Posterior vena cava (tissue), 2 donors: ENCODE results near the gene MED13. TPM values are rescaled to one million over a fixed set of nuclear protein-coding genes. Genes with fewer than 3 reads are reported as not detected.

ENCODE experiments used
- DNase-seq: peaks from one replicate; pipeline ENCODE4 v3.0.0-alpha.2; 2020; ENCODE audit warnings: low spot score
- intact Hi-C, 2 donors: fragments of 100-400 bp; cut with DNase I; formaldehyde crosslinking; loops; one replicate each; pipeline versions ENCODE4 v1.14.1 to v1.14.2; 2022 to 2023
- long read RNA-seq, 2 donors: library from polyadenylated mRNA; unstranded; transcript quantifications; one replicate each; pipeline ENCODE4 v2.0.0, GENCODE V29; 2020 to 2021
- total RNA-seq, 2 donors: library from RNA; stranded (reverse); fragmentation: NEBNext Ultra II Directional; extraction: Animal tissue kit (Norgen Biotek cat#: 25700); gene quantifications; one replicate each; pipeline ENCODE4 v1.2.1, GENCODE V29; 2021
- donor health status: DM: yes; HTN: yes; CAD: no.
- donor health status: DM: yes; HTN: yes; CAD: no.

MED13 gene
- total RNA-seq, result 10 to 100 TPM; 53.9 to 54.1 TPM
- long read RNA-seq, donor 1, partial matches to known transcripts, result 2 of 9 reads
- long read RNA-seq, donor 1, other reads (novel, unspliced or antisense), result 7 of 9 reads
- long read RNA-seq, donor 2, partial matches to known transcripts, result 0 of 2 reads
- long read RNA-seq, donor 2, other reads (novel, unspliced or antisense), result 2 of 2 reads

- intact Hi-C loops, result loop anchor here in 1 of 2 donors (10.0 kb wide), 1 partner anchor 140 kb away; the partner anchor contains the start of gene INTS2
- DNase-seq, result peak; percentile 91
These were observed at the start of gene MED13 for GRCh38 chr17:62064791-62065563. Gene MED13, minus strand, starts transcription at chr17:62065278. Its CDS starts 73 bp downstream, at chr17:62065205.

GRCh38 chr17:62112229-62112628 lies 47.2 kb upstream of the MED13 start:
- intact Hi-C loops, result no loop called here
- no peak for DNase-seq

GRCh38 chr17:62111562-62112171 lies 46.6 kb upstream of the MED13 start:
- no peak for DNase-seq
- intact Hi-C loops, result no loop called here

- intact Hi-C loops, result no loop called here
- no peak for DNase-seq
These were observed 45.9 kb upstream of the MED13 start for GRCh38 chr17:62110923-62111484.

GRCh38 chr17:62109924-62110323 lies 44.8 kb upstream of the MED13 start:
- no peak for DNase-seq
- intact Hi-C loops, result no loop called here

- no peak for DNase-seq
- intact Hi-C loops, result no loop called here
These were observed 44.4 kb upstream of the MED13 start for GRCh38 chr17:62109378-62109902.

DNA sequence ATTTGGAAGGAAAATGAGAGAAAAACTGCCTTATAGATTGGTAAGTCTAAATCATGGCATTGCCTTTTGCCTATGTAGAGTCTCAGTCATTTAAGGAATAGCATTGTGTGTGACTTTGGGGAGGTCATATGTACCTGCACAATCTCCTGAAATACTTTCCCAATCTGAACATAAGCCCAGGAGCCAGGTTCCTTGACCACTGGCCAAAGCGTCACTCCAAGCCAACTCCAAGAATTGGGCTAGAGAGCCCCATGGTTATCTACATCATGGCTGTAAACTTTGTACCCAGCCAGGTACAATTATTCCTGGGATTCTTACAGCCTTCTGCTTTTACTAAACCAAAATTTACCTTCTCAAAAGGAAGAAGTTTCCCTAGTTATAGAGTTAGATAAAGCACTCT lies 40.8 kb upstream of the MED13 start:
- no peak for DNase-seq
- intact Hi-C loops, result no loop called here

GRCh38 chr17:62105357-62105756 lies 40.3 kb upstream of the MED13 start:
- no peak for DNase-seq
- intact Hi-C loops, result no loop called here

DNA sequence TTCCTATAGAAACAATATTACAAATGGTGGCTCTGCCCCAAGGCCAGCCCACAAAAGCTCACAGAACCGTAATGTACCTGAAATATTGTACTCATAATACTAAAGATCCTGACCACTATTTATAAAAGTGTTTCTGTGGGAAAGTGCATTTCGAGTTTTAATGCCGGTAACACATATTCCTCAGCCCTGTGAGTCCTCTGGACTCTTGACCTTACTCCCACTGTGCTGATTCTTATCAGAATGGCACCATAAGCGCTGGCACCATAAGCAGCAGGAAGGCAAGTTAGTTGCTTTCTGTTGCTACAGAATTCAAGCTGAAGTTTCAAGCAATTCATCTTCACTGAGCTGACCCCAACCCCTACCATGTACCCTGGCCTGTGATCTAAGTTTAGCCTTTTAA lies 36.4 kb upstream of the MED13 start:
- intact Hi-C loops, result no loop called here

DNA sequence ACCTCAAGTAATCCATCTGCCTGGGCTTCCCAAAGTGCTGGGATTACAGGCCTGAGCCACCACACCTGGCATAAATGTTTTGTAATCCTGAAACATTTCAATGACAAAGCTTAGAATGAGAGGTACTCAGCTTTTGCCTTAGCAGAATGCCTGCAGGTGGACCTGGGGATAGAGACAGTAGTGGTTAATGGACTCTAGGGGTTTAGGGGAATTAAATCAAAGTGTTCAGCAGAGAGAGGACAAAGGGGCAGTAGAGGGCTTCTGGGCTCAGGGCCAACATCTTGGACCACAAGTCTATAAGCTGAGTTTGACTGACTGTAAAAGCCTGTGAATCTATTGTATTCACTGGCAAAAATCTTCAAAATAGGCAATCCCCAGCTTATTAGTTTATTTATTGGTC lies 36.0 kb upstream of the MED13 start:
- intact Hi-C loops, result no loop called here
- no peak for DNase-seq

More for the DNA sequence above, 36.4 kb upstream of the MED13 start:
- DNase-seq, result no peak

- no peak for DNase-seq
- intact Hi-C loops, result no loop called here
These were observed 35.0 kb upstream of the MED13 start for GRCh38 chr17:62100055-62100454.

GRCh38 chr17:62099532-62099931 lies 34.5 kb upstream of the MED13 start:
- no peak for DNase-seq
- intact Hi-C loops, result no loop called here

DNA sequence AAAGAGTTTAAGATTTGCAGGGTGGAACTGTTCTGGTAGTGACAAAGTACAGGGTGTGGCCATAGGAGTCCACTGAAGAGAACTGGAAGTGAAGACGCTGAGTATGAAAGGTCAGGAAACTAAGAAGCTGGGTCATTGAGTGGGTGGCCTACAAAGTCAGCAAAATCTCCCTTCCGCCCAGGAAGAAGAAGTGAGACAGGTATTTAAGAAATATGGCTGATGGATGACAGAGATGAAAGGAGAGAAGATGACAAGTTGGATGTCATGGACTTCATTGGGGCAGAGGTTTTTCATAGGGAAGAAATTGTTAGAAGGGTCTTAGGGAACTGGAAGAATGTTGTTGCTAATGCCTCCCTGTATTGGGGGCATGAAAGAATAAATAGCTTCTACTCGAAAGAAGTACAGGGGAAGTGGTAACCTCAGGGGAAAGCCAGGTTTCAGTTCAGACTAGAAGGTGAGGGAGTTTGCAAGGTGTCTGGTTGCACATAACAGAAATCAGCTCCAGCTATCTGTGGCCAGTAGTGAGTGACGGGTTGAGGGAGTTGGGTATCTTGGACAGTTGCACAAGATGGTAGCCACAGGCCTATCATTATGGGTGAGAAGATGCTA lies 33.6 kb upstream of the MED13 start:
- intact Hi-C loops, result no loop called here
- no peak for DNase-seq

DNA sequence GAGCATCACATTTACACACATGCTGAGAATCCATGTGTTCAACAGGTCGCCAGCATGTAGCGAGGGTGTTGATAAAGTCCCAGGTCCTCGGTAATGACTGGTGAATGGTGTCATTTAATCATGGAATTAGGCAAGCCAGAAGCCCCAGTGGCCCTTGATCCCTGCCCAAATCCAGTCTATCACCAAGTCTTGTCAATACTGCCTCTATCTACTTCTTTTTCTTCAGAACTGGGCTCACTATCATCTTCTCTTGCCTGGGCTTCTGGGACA lies 31.3 kb upstream of the MED13 start:
- no peak for DNase-seq
- intact Hi-C loops, result no loop called here

DNA sequence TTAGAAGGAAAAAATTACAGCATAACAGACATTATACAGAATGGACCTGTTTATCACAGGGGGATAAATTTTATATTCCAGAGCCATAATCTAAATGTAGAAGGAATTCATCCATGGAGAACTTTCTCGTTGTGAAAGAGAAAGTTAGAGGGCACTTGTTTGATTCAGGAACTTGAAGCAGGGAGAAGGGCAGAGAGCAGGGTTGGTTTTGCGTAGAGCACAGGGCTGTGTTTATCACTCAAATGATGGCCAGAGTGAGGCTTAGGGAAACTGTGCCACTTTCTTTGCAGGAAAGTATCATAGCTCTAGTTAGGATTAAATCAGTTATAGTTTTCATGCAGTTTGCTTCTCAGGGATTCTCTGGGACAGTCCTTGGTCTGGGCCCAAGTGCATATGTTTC lies 29.1 kb upstream of the MED13 start:
- intact Hi-C loops, result no loop called here
- no peak for DNase-seq

- no peak for DNase-seq
- intact Hi-C loops, result no loop called here
These were observed 28.4 kb upstream of the MED13 start for GRCh38 chr17:62093188-62094155.

GRCh38 chr17:62092784-62093183 lies 27.7 kb upstream of the MED13 start:
- intact Hi-C loops, result no loop called here
- DNase-seq, result no peak

DNA sequence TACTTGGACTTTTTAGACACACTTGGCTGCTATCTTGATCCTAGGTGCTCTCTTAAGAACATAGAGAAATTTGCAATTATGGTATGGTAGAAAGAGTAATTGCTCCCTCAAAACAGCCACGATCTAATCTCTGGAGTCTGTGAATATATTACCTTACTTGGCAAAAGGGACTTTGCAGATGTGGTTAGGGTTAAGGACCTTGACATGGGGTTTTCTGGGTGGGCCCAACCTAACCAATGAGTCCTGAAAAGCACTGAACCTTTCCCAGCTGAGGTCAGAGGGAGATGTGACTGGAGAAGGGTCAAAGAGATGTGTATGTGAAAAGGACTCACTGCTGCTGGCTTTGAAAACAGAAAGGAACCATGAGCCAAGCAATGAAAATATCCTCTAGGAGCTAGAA lies 26.7 kb upstream of the MED13 start:
- no peak for DNase-seq
- intact Hi-C loops, result no loop called here

DNA sequence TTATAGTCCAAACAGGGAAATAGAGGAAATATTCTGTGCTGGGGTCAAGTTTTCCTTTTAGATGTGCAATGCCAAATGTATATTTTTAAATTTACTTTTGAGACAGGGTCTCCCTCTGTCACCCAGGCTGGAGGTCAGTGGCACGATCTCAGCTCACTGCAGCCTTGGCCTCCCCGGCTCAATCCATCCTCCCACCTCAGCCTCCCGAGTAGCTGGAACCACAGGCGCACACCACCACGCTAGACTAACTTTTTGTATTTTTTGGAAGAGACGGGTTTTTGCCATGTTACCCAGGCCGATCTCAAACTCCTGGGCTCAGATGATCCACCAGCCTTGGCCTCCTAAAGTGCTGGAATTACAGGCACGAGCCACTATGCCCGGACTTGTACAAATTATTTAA lies 25.8 kb upstream of the MED13 start:
- intact Hi-C loops, result no loop called here
- no peak for DNase-seq
